Measurements from ENCODE around the gene DNAJA3.

Gene DNAJA3

GRCh38 chr16:4495766-4496165, 70.1 kb downstream of the DNAJA3 start:
- Histone ChIP-seq H3K4me2 (ENCODE audit: low read length) (no peak overlapping the region), H3K27ac (ENCODE audit: low read length) (no peak overlapping the region), H3K79me2 (ENCODE audit: low read length) (peaks cover 33% of the 10 kb centered on the region), H2AFZ (ENCODE audit: low read depth, low read length) (no peak overlapping the region), H3K4me3 (ENCODE audit: low read length) (no peak overlapping the region), H3K36me3 (replicated peaks; ENCODE audit: low read depth, low read length) (peaks cover 9% of the 10 kb centered on the region), H3K4me1 (ENCODE audit: low read length) (no peaks in the 10 kb centered on the region), H3K9me3 (ENCODE audit: insufficient read depth, low read length) (no peaks in the 10 kb centered on the region), H4K20me1 (ENCODE audit: insufficient read depth, low read length) (peaks cover 17% of the 10 kb centered on the region), H3K27me3 (ENCODE audit: low read depth, low read length) (no peaks in the 10 kb centered on the region), H3K9ac (ENCODE audit: low read length) (no peak overlapping the region)
- TF ChIP-seq CTCF (IDR thresholded peaks at IDR 0.05; ENCODE audit: low read depth, low read length) (no peak), EZH2phosphoT487 (IDR thresholded peaks at IDR 0.05; ENCODE audit: low read depth) (no peak)

- no peak overlapping the region for H3K4me2 ChIP-seq (ENCODE audit: low read length)
- peaks cover 33% of the 10 kb centered on the region for H3K79me2 ChIP-seq (ENCODE audit: low read length)
- H3K27ac ChIP-seq (ENCODE audit: low read length): no peak overlapping the region
- peaks cover 9% of the 10 kb centered on the region for H3K36me3 ChIP-seq (replicated peaks; ENCODE audit: low read depth, low read length)
- H3K4me3 ChIP-seq (ENCODE audit: low read length): no peak overlapping the region
- H3K4me1 ChIP-seq (ENCODE audit: low read length): no peaks in the 10 kb centered on the region
- H3K9me3 ChIP-seq (ENCODE audit: insufficient read depth, low read length): no peaks in the 10 kb centered on the region
- TF ChIP-seq CTCF (IDR thresholded peaks at IDR 0.05; ENCODE audit: low read depth, low read length) (no peak), EZH2phosphoT487 (IDR thresholded peaks at IDR 0.05; ENCODE audit: low read depth) (no peak)
- peaks cover 16% of the 10 kb centered on the region for H4K20me1 ChIP-seq (ENCODE audit: insufficient read depth, low read length)
- no peaks in the 10 kb centered on the region for H3K27me3 ChIP-seq (ENCODE audit: low read depth, low read length)
- H2AFZ ChIP-seq (ENCODE audit: low read depth, low read length): no peak overlapping the region
- H3K9ac ChIP-seq (ENCODE audit: low read length): no peak overlapping the region
These were observed 70.6 kb downstream of the DNAJA3 start for GRCh38 chr16:4496305-4496704.

- Histone ChIP-seq H3K9ac (ENCODE audit: low read length) (no peak overlapping the region), H3K4me3 (ENCODE audit: low read length) (no peak overlapping the region), H3K9me3 (ENCODE audit: insufficient read depth, low read length) (no peaks in the 10 kb centered on the region), H3K4me1 (ENCODE audit: low read length) (no peaks in the 10 kb centered on the region), H3K4me2 (ENCODE audit: low read length) (no peak overlapping the region), H3K27ac (ENCODE audit: low read length) (no peak overlapping the region), H3K36me3 (replicated peaks; ENCODE audit: low read depth, low read length) (peaks cover 9% of the 10 kb centered on the region), H4K20me1 (ENCODE audit: insufficient read depth, low read length) (peaks cover 22% of the 10 kb centered on the region; the same call in 1 of the 2 replicates), H3K79me2 (ENCODE audit: low read length) (peaks cover 40% of the 10 kb centered on the region), H3K27me3 (ENCODE audit: low read depth, low read length) (no peaks in the 10 kb centered on the region), H2AFZ (ENCODE audit: low read depth, low read length) (no peak overlapping the region)
- TF ChIP-seq EZH2phosphoT487 (IDR thresholded peaks at IDR 0.05; ENCODE audit: low read depth) (no peak), CTCF (IDR thresholded peaks at IDR 0.05; ENCODE audit: low read depth, low read length) (no peak)
These were observed 73.0 kb downstream of the DNAJA3 start for GRCh38 chr16:4498546-4499195.

GRCh38 chr16:4499196-4499555, 73.5 kb downstream of the DNAJA3 start:
- H2AFZ ChIP-seq (ENCODE audit: low read depth, low read length): no peak overlapping the region
- H3K4me3 ChIP-seq (ENCODE audit: low read length): no peak overlapping the region
- H3K27me3 ChIP-seq (ENCODE audit: low read depth, low read length): no peaks in the 10 kb centered on the region
- peaks cover 22% of the 10 kb centered on the region; the same call in 1 of the 2 replicates for H4K20me1 ChIP-seq (ENCODE audit: insufficient read depth, low read length)
- H3K27ac ChIP-seq (ENCODE audit: low read length): no peak overlapping the region
- H3K4me1 ChIP-seq (ENCODE audit: low read length): no peaks in the 10 kb centered on the region
- H3K4me2 ChIP-seq (ENCODE audit: low read length): no peak overlapping the region
- H3K79me2 ChIP-seq (ENCODE audit: low read length): peaks cover 44% of the 10 kb centered on the region
- peaks cover 9% of the 10 kb centered on the region for H3K36me3 ChIP-seq (replicated peaks; ENCODE audit: low read depth, low read length)
- H3K9me3 ChIP-seq (ENCODE audit: insufficient read depth, low read length): no peaks in the 10 kb centered on the region
- no peak overlapping the region for H3K9ac ChIP-seq (ENCODE audit: low read length)
- TF ChIP-seq CTCF (IDR thresholded peaks at IDR 0.05; ENCODE audit: low read depth, low read length): no peak
- TF ChIP-seq EZH2phosphoT487 (IDR thresholded peaks at IDR 0.05; ENCODE audit: low read depth): no peak
